A673 (cell line): ENCODE measurements around the gene SMARCC2. TPM values are rescaled to one million over a fixed set of nuclear protein-coding genes. Genes with fewer than 3 reads are reported as not detected.
A peak's percentile ranks its signal among the peaks of the same experiment; 100 is the strongest.

Experiments
- BruUV-seq: library from RNA; stranded (reverse); fragments of 400-500 nt; replicated peaks from 2 replicates; lab custom pipeline; 2021; lab: Mats Ljungman, UMichigan
- CTCF ChIA-PET: fragments of 300-600 bp; sonication (Branson Sonifier 250); formaldehyde crosslinking; loops from one replicate; lab custom pipeline; 2022; ENCODE audit warnings: antibody characterized with exemption; lab: Charles Lee
- POLR2A ChIA-PET: fragments of 300-600 bp; sonication (Branson Sonifier 250); formaldehyde crosslinking; loops from one replicate; lab custom pipeline; 2022; ENCODE audit warnings: antibody characterized with exemption; ENCODE audit not compliant: low non-redundant PET; lab: Charles Lee
- DNase-seq: peaks from one replicate; pipeline ENCODE4 v3.0.0-alpha.2; 2015; ENCODE audit warnings: low spot score
- H3K27ac ChIP-seq: fragments of 200-600 bp; sonication (generic); 2 replicates; pipeline ENCODE4 v1.5.1; 2016; ENCODE audit warnings: mixed run types, low read depth, mild to moderate bottlenecking, mixed read lengths, antibody characterized with exemption, low read length; ENCODE audit not compliant: poor library complexity, severe bottlenecking
- H3K27me3 ChIP-seq: fragments of 200-600 bp; sonication (generic); replicated peaks from 2 replicates; pipeline ENCODE4 v1.6.1; 2017; ENCODE audit warnings: mixed run types, low read depth, mild to moderate bottlenecking, mixed read lengths, antibody characterized with exemption, low read length; ENCODE audit not compliant: insufficient read depth, poor library complexity
- H3K36me3 ChIP-seq: fragments of 200-600 bp; sonication (generic); 2 replicates; pipeline ENCODE4 v1.6.1; 2016; ENCODE audit warnings: mixed run types, mild to moderate bottlenecking, mixed read lengths, antibody characterized with exemption, low read length; ENCODE audit not compliant: insufficient read depth, poor library complexity, severe bottlenecking
- H3K4me1 ChIP-seq: fragments of 200-600 bp; sonication (generic); 2 replicates; pipeline ENCODE4 v1.6.1; 2017; ENCODE audit warnings: mixed run types, mild to moderate bottlenecking, mixed read lengths, antibody characterized with exemption, low read length; ENCODE audit not compliant: insufficient read depth, poor library complexity, severe bottlenecking
- H3K4me3 ChIP-seq: fragments of 200-600 bp; sonication (generic); 2 replicates; pipeline ENCODE4 v1.5.1; 2016; ENCODE audit warnings: low read depth, mixed run types, mild to moderate bottlenecking, mixed read lengths, low read length; ENCODE audit not compliant: poor library complexity, severe bottlenecking
- H3K9me3 ChIP-seq: fragments of 200-600 bp; sonication (generic); 2 replicates; pipeline ENCODE4 v1.6.1; 2016; ENCODE audit warnings: mixed run types, low read depth, mild to moderate bottlenecking, mixed read lengths, antibody characterized with exemption, low read length; ENCODE audit not compliant: poor library complexity, severe bottlenecking
- CTCF ChIP-seq: fragments of 300-800, 200-600 bp; sonication (generic); conservative IDR thresholded peaks from 2 replicates; pipeline ENCODE4 v1.5.1; 2017; ENCODE audit warnings: low read depth, mild to moderate bottlenecking, antibody characterized with exemption, low read length, moderate library complexity, mixed read lengths
- EZH2 ChIP-seq: fragments of 200-600 bp; sonication (generic); IDR thresholded peaks from 2 replicates; pipeline ENCODE4 v1.6.1; 2017; ENCODE audit warnings: borderline replicate concordance, low read depth, mild to moderate bottlenecking, mixed read lengths, antibody characterized with exemption, low read length; ENCODE audit not compliant: poor library complexity, severe bottlenecking
- intact Hi-C: fragments of 100-400 bp; cut with micrococcal nuclease; formaldehyde crosslinking; loops from one replicate; pipeline ENCODE4 v1.10.0; 2022; ENCODE audit not compliant: unreplicated experiment
- total RNA-seq: library from RNA; stranded (reverse); gene quantifications from 2 replicates; pipeline ENCODE4 v1.2.3, GENCODE V29; 2021

The SMARCC2 gene
- total RNA-seq, 1 experiment from 2014 or later = 133 TPM

GRCh38 chr12:56121204-56121870, 67.9 kb downstream of the SMARCC2 start:
- H3K27ac ChIP-seq = no peak overlapping the region
- intact Hi-C loops = no loop called here
- H3K9me3 ChIP-seq = no peaks in the 10 kb centered on the region
- DNase-seq = no peak
- CTCF ChIA-PET = no interaction called here
- H3K4me1 ChIP-seq = peaks cover 21% of the 10 kb centered on the region
- no peaks in the 10 kb centered on the region for H3K27me3 ChIP-seq
- no TSS peak for BruUV-seq
- TF ChIP-seq CTCF (no peak), EZH2 (no peak)
- peaks cover 30% of the 10 kb centered on the region for H3K36me3 ChIP-seq
- H3K4me3 ChIP-seq = no peak overlapping the region
- POLR2A ChIA-PET = no interaction called here

GRCh38 chr12:56120158-56120846, 69.0 kb downstream of the SMARCC2 start:
- POLR2A ChIA-PET = no interaction called here
- no peak for DNase-seq

GRCh38 chr12:56119361-56119796, 69.9 kb downstream of the SMARCC2 start:
- peak overlapping the region; percentile 85 for H3K27ac ChIP-seq
- BruUV-seq = no TSS peak

More at GRCh38 chr12:56120158-56120846, 69.0 kb downstream of the SMARCC2 start:
- Histone ChIP-seq H3K27ac (peak overlapping the region; percentile 85), H3K4me3 (no peak overlapping the region), H3K27me3 (no peaks in the 10 kb centered on the region), H3K36me3 (peaks cover 30% of the 10 kb centered on the region), H3K9me3 (no peaks in the 10 kb centered on the region), H3K4me1 (peaks cover 13% of the 10 kb centered on the region)
- BruUV-seq = no TSS peak
- no peak for TF ChIP-seq EZH2
- TF ChIP-seq CTCF = no peak
- CTCF ChIA-PET = interaction anchor here (1.5 kb wide), 1 partner anchor 69 kb away, joined by 11 read pairs; the partner anchor contains the start of gene SMARCC2
- intact Hi-C loops = no loop called here

More at GRCh38 chr12:56119361-56119796, 69.9 kb downstream of the SMARCC2 start:
- no peaks in the 10 kb centered on the region for H3K27me3 ChIP-seq
- peaks cover 30% of the 10 kb centered on the region for H3K36me3 ChIP-seq
- TF ChIP-seq EZH2 = no peak
- peak; percentile 79 for TF ChIP-seq CTCF
- DNase-seq = peak; percentile 92
- POLR2A ChIA-PET = no interaction called here
- H3K9me3 ChIP-seq = no peaks in the 10 kb centered on the region
- CTCF ChIA-PET = interaction anchor here (1.5 kb wide), 1 partner anchor 70 kb away, joined by 11 read pairs; the partner anchor contains the start of gene SMARCC2
- intact Hi-C loops = loop anchor here (2.0 to 10.0 kb wide), 5 partner anchors 69 to 515 kb away; partner anchors contain the start of genes BAZ2A and SMARCC2
- H3K4me1 ChIP-seq = peaks cover 13% of the 10 kb centered on the region
- H3K4me3 ChIP-seq = peak overlapping the region; percentile 71
